HEK293 (cell line): ENCODE measurements around the gene PEX5L.

Experiments used
- CTCF ChIA-PET: fragments of 350-600 bp; formaldehyde crosslinking; extraction: SDS; loops from one replicate; lab custom pipeline; 2021; ENCODE audit warnings: antibody characterized with exemption; lab: Yijun Ruan, JAX
- POLR2A ChIA-PET: fragments of 300-600 bp; formaldehyde crosslinking; extraction: SDS; loops from one replicate; lab custom pipeline; 2020; ENCODE audit warnings: antibody characterized with exemption, inconsistent platforms; lab: Yijun Ruan, JAX
- H3K27ac ChIP-seq: fragments of 200-500 bp; sonication (Bioruptor generic); 2 replicates; pipeline ENCODE4 v1.5.1; 2014; ENCODE audit warnings: low read depth, low read length, control low read depth, inconsistent platforms; ENCODE audit errors: extremely low read depth
- H3K36me3 ChIP-seq, 2 experiments: fragments of 200-500 bp in 1 of 2; sonication (Bioruptor generic) in 1 of 2; 1 replicate in 1 of 2; 2 replicates in 1 of 2; pipeline ENCODE4 v1.5.1; 2014 to 2017; ENCODE audit warnings: inconsistent platforms in 2 of 2, low read length in 2 of 2; ENCODE audit not compliant: control insufficient read depth in 2 of 2, insufficient read depth in 1 of 2
- H3K4me1 ChIP-seq: fragments of 200-500 bp; sonication (Bioruptor generic); 2 replicates; pipeline ENCODE4 v1.5.1; 2014; ENCODE audit warnings: mild to moderate bottlenecking, low read length, inconsistent platforms; ENCODE audit not compliant: control insufficient read depth, insufficient read depth
- H3K4me3 ChIP-seq: 2 replicates; pipeline ENCODE4 v1.5.1; 2011; ENCODE audit warnings: low read depth, mild to moderate bottlenecking, control low read depth, low read length, moderate library complexity
- H3K9me3 ChIP-seq: fragments of 200-500 bp; sonication (Bioruptor generic); 2 replicates; pipeline ENCODE4 v1.5.1; 2014; ENCODE audit warnings: low read depth, low read length, inconsistent platforms; ENCODE audit not compliant: control insufficient read depth, insufficient read depth
- FEZF1 ChIP-seq: fragments of 450-650 bp; formaldehyde crosslinking; IDR thresholded peaks from 2 replicates; pipeline ENCODE4 v1.5.1; 2016; ENCODE audit warnings: missing biosample characterization, missing genetic modification characterization
- GLIS1 ChIP-seq: fragments of 450-650 bp; formaldehyde crosslinking; IDR thresholded peaks from 2 replicates; pipeline ENCODE4 v1.5.1; 2016; ENCODE audit warnings: missing biosample characterization, missing genetic modification characterization
- IKZF3 ChIP-seq: fragments of 450-650 bp; IDR thresholded peaks from 2 replicates; pipeline ENCODE4 v1.5.0; 2018; ENCODE audit warnings: missing biosample characterization, mild to moderate bottlenecking, missing genetic modification characterization, moderate library complexity
- KLF7 ChIP-seq: fragments of 450-650 bp; formaldehyde crosslinking; IDR thresholded peaks from 2 replicates; pipeline ENCODE4 v1.5.1; 2016; ENCODE audit warnings: missing biosample characterization, missing genetic modification characterization, borderline replicate concordance
- MEIS1 ChIP-seq: sonication (generic); formaldehyde crosslinking; IDR thresholded peaks from 2 replicates; pipeline ENCODE4 v1.8.1; 2022; ENCODE audit warnings: missing genetic modification reagents, mild to moderate bottlenecking, borderline replicate concordance
- SETDB1 ChIP-seq: IDR thresholded peaks from one replicate; pipeline ENCODE4 v1.6.1; 2017; ENCODE audit warnings: mild to moderate bottlenecking, low read length, moderate library complexity, mixed read lengths; ENCODE audit not compliant: insufficient read length
- ZBTB17 ChIP-seq: fragments of 450-650 bp; formaldehyde crosslinking; IDR thresholded peaks from 2 replicates; pipeline ENCODE4 v1.5.1; 2016; ENCODE audit warnings: missing biosample characterization, missing genetic modification characterization
- ZEB2 ChIP-seq: fragments of 450-650 bp; formaldehyde crosslinking; IDR thresholded peaks from 2 replicates; pipeline ENCODE4 v1.5.1; 2016; ENCODE audit warnings: missing biosample characterization, missing genetic modification characterization
- ZNF24 ChIP-seq: fragments of 450-650 bp; formaldehyde crosslinking; IDR thresholded peaks from 2 replicates; pipeline ENCODE4 v1.5.1; 2016; ENCODE audit warnings: missing biosample characterization, missing genetic modification characterization
- ZNF266 ChIP-seq: fragments of 450-650 bp; formaldehyde crosslinking; IDR thresholded peaks from 2 replicates; pipeline ENCODE4 v1.5.1; 2016; ENCODE audit warnings: missing biosample characterization, missing genetic modification characterization, low read depth
- ZNF394 ChIP-seq: fragments of 450-650 bp; formaldehyde crosslinking; IDR thresholded peaks from 2 replicates; pipeline ENCODE4 v1.5.1; 2016; ENCODE audit warnings: missing biosample characterization, missing genetic modification characterization, mild to moderate bottlenecking, moderate library complexity, borderline replicate concordance
- ZNF416 ChIP-seq: fragments of 450-650 bp; formaldehyde crosslinking; IDR thresholded peaks from 2 replicates; pipeline ENCODE4 v1.5.1; 2016; ENCODE audit warnings: missing biosample characterization, missing genetic modification characterization
- ZNF530 ChIP-seq: fragments of 450-650 bp; formaldehyde crosslinking; IDR thresholded peaks from 2 replicates; pipeline ENCODE4 v1.5.1; 2016; ENCODE audit warnings: low read depth, missing biosample characterization, missing genetic modification characterization
- TF ChIP-seq, protein P1 (sequence below): fragments of 450-650 bp; formaldehyde crosslinking; IDR thresholded peaks from 2 replicates; pipeline ENCODE4 v1.5.0; 2017; ENCODE audit warnings: missing biosample characterization, missing genetic modification characterization, borderline replicate concordance
- TF ChIP-seq, protein P2 (sequence below): fragments of 450-650 bp; formaldehyde crosslinking; conservative IDR thresholded peaks from 2 replicates; pipeline ENCODE4 v1.5.1; 2016; ENCODE audit warnings: low read depth, missing biosample characterization, missing genetic modification characterization
- TF ChIP-seq, protein P3 (sequence below): fragments of 450-650 bp; formaldehyde crosslinking; optimal IDR thresholded peaks from 2 replicates; pipeline ENCODE3; 2016; ENCODE audit warnings: missing biosample characterization, mild to moderate bottlenecking, missing genetic modification characterization

PEX5L gene

DNA sequence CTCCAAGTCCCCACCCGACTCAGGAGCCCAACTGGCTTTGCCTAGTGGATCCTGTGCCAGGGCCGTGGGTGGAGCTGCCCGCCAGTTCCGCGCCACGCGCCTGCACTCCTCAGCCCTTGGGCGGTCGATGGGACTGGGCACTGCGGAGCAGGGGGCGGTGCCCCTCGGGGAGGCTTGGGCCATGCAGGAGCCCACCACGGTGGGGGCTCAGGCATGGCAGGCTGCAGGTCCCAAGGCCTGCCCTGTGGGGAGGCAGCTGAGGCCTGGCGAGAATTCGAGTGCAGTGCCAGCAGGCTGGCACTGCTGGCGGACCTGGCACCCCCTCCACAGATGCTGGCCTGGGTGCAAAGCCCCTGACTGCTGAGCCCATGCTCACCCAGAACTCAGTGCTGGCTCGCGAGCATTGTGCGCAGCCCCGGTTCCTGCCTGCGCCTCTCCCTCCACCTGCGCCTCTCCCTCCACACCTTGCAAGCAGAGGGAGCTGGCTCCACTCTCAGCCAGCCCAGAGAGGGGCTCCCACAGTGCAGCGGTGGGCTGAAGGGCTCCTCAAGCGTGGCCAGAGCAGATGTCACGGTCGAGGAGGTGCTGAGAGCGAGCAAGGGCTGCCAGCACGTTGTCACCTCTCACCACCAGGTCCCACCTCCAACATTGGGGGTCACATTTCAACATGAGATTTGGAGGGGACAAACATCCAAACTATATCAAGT is 261.2 kb downstream of the PEX5L start (continued):
- TF ChIP-seq, protein P1, sequence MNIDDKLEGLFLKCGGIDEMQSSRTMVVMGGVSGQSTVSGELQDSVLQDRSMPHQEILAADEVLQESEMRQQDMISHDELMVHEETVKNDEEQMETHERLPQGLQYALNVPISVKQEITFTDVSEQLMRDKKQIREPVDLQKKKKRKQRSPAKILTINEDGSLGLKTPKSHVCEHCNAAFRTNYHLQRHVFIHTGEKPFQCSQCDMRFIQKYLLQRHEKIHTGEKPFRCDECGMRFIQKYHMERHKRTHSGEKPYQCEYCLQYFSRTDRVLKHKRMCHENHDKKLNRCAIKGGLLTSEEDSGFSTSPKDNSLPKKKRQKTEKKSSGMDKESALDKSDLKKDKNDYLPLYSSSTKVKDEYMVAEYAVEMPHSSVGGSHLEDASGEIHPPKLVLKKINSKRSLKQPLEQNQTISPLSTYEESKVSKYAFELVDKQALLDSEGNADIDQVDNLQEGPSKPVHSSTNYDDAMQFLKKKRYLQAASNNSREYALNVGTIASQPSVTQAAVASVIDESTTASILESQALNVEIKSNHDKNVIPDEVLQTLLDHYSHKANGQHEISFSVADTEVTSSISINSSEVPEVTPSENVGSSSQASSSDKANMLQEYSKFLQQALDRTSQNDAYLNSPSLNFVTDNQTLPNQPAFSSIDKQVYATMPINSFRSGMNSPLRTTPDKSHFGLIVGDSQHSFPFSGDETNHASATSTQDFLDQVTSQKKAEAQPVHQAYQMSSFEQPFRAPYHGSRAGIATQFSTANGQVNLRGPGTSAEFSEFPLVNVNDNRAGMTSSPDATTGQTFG (tag by site-specific recombination), result no peak

DNA sequence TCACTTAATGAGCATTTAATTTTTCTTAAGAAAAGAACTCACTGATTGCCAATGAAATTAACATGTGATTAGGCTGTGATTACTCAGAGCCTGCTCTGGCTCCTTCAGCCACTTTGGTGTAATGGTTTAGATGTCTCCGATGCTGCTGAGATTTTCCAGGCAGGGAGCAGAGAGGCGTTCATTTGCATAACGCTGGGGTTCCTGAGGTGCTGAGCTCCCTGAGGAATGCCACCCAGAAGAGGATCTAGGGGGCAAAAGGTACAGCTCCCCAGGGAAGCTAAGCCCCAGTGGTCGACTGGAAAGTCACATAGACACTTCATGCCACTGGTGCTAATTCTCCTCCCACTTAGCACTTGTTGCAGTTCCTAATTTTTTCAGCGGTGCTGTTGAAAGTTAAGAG is 264.4 kb downstream of the PEX5L start:
- CTCF ChIA-PET, result interaction anchor here (0.6 to 1.0 kb wide), 2 partner anchors 11 to 253 kb away, joined by 3 read pairs; no protein-coding TSS in a partner anchor
- no peaks in the 10 kb centered on the region for H3K4me1 ChIP-seq
- no peak overlapping the region for H3K27ac ChIP-seq

DNA sequence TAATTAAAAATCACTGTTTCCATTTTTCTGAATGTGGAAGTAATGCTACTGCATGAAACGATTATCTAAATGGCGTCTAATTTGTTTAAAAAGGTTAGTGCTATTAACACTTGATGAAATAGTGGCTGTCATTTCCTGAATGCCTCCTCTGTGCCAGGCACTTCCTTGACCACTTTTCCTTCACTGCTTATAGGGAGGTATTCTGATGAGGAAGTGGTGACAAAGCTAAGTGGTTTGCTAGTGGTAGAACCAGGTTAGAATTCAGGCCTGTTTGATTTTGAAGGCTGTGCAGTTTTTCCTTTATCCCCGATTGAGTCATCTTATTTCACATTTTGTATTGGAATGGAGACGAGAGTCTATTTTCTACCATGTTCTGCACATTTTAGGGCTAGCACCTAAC is 264.9 kb downstream of the PEX5L start:
- H3K36me3 ChIP-seq, result peaks cover 0 to 32% of the 10 kb centered on the region in 2 experiments; a peak in 1 of 3 replicates
- no peak overlapping the region for H3K27ac ChIP-seq
- no peak overlapping the region for H3K4me3 ChIP-seq
- no peaks in the 10 kb centered on the region for H3K4me1 ChIP-seq
- CTCF ChIA-PET, result interaction anchor here (0.6 to 1.0 kb wide), 3 partner anchors 12 to 254 kb away, joined by 3 to 4 read pairs (median 3); no protein-coding TSS in a partner anchor
- H3K9me3 ChIP-seq, result no peaks in the 10 kb centered on the region
- TF ChIP-seq KLF7 (tag by site-specific recombination), result no peak
- TF ChIP-seq ZNF394 (tag by site-specific recombination), result no peak
- TF ChIP-seq ZNF530 (tag by site-specific recombination), result no peak
- TF ChIP-seq ZNF416, result no peak
- TF ChIP-seq SETDB1, result no peak
- TF ChIP-seq ZEB2 (tag by site-specific recombination), result no peak
- no peak for TF ChIP-seq GLIS1 (tag by site-specific recombination)
- no peak for TF ChIP-seq IKZF3 (tag by site-specific recombination)
- TF ChIP-seq ZNF266 (tag by site-specific recombination), result no peak
- TF ChIP-seq, protein P2, sequence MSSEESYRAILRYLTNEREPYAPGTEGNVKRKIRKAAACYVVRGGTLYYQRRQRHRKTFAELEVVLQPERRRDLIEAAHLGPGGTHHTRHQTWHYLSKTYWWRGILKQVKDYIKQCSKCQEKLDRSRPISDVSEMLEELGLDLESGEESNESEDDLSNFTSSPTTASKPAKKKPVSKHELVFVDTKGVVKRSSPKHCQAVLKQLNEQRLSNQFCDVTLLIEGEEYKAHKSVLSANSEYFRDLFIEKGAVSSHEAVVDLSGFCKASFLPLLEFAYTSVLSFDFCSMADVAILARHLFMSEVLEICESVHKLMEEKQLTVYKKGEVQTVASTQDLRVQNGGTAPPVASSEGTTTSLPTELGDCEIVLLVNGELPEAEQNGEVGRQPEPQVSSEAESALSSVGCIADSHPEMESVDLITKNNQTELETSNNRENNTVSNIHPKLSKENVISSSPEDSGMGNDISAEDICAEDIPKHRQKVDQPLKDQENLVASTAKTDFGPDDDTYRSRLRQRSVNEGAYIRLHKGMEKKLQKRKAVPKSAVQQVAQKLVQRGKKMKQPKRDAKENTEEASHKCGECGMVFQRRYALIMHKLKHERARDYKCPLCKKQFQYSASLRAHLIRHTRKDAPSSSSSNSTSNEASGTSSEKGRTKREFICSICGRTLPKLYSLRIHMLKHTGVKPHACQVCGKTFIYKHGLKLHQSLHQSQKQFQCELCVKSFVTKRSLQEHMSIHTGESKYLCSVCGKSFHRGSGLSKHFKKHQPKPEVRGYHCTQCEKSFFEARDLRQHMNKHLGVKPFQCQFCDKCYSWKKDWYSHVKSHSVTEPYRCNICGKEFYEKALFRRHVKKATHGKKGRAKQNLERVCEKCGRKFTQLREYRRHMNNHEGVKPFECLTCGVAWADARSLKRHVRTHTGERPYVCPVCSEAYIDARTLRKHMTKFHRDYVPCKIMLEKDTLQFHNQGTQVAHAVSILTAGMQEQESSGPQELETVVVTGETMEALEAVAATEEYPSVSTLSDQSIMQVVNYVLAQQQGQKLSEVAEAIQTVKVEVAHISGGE, result no peak
- TF ChIP-seq, all 188 proteins: peak for 0
- POLR2A ChIA-PET, result no interaction called here

More for the DNA sequence above, 264.4 kb downstream of the PEX5L start:
- no peak for TF ChIP-seq IKZF3 (tag by site-specific recombination)
- TF ChIP-seq ZNF24, result no peak
- TF ChIP-seq, protein P3, sequence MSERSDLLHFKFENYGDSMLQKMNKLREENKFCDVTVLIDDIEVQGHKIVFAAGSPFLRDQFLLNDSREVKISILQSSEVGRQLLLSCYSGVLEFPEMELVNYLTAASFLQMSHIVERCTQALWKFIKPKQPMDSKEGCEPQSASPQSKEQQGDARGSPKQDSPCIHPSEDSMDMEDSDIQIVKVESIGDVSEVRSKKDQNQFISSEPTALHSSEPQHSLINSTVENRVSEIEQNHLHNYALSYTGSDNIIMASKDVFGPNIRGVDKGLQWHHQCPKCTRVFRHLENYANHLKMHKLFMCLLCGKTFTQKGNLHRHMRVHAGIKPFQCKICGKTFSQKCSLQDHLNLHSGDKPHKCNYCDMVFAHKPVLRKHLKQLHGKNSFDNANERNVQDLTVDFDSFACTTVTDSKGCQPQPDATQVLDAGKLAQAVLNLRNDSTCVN, result no peak
- TF ChIP-seq MEIS1 (CRISPR knock-in tag), result no peak
- no peak for TF ChIP-seq FEZF1 (tag by site-specific recombination)
- TF ChIP-seq ZBTB17 (tag by site-specific recombination), result no peak
- peaks cover 0 to 27% of the 10 kb centered on the region in 2 experiments; a peak in 1 of 3 replicates for H3K36me3 ChIP-seq
- POLR2A ChIA-PET, result no interaction called here
- no peak overlapping the region for H3K4me3 ChIP-seq
- no peaks in the 10 kb centered on the region for H3K9me3 ChIP-seq
